Muscle of leg (tissue), 11 donors: ENCODE results near the gene DIP2C. TPM values are rescaled to one million over a fixed set of nuclear protein-coding genes. Genes with fewer than 3 reads are reported as not detected.

Experiments used
- DNase-seq: peaks from one replicate; pipeline ENCODE4 v3.0.0; 2013
- H3K27ac ChIP-seq: one replicate; pipeline ENCODE4 v1.5.1; 2013; ENCODE audit warnings: mild to moderate bottlenecking, low read length, control low read depth
- H3K27me3 ChIP-seq: one replicate; pipeline ENCODE4 v1.6.1; 2013; ENCODE audit warnings: low read length; ENCODE audit not compliant: control insufficient read depth, insufficient read depth
- H3K36me3 ChIP-seq: one replicate; pipeline ENCODE4 v1.6.1; 2013; ENCODE audit warnings: low read length; ENCODE audit not compliant: control insufficient read depth, insufficient read depth
- H3K4me1 ChIP-seq: one replicate; pipeline ENCODE4 v1.6.1; 2013; ENCODE audit warnings: low read length; ENCODE audit not compliant: control insufficient read depth, insufficient read depth
- H3K4me3 ChIP-seq: one replicate; pipeline ENCODE4 v1.5.1; 2013; ENCODE audit warnings: low read length, control low read depth
- H3K9me3 ChIP-seq: replicated peaks from 2 replicates; pipeline ENCODE4 v1.6.1; 2013; ENCODE audit warnings: low read depth, low read length; ENCODE audit not compliant: control insufficient read depth
- WGBS: methylation state at CpG from one replicate; pipeline ENCODE4 v1.1.5; 2013; ENCODE audit warnings: missing lambda C conversion rate; ENCODE audit not compliant: insufficient coverage; 5-methylcytosine and 5-hydroxymethylcytosine counted together
- polyA plus RNA-seq, 8 donors: library from polyadenylated mRNA; unstranded; fragments of 120-200 nt; gene quantifications; one replicate each; pipeline versions ENCODE4 v1.2.1 to v1.2.3, GENCODE V29; 2013; ENCODE audit warnings: inconsistent platforms in 1 of 8, low replicate concordance in 1 of 8; ENCODE audit not compliant: insufficient read length in 8 of 8, insufficient read depth in 1 of 8
- total RNA-seq: library from RNA; stranded (reverse); fragments of 120-200 nt; gene quantifications from one replicate; pipeline ENCODE4 v1.2.4, GENCODE V29; 2013

The DIP2C gene
- total and polyA plus RNA-seq, 9 donors: 15.1 to 30.8 (median 24.8) TPM

DNA sequence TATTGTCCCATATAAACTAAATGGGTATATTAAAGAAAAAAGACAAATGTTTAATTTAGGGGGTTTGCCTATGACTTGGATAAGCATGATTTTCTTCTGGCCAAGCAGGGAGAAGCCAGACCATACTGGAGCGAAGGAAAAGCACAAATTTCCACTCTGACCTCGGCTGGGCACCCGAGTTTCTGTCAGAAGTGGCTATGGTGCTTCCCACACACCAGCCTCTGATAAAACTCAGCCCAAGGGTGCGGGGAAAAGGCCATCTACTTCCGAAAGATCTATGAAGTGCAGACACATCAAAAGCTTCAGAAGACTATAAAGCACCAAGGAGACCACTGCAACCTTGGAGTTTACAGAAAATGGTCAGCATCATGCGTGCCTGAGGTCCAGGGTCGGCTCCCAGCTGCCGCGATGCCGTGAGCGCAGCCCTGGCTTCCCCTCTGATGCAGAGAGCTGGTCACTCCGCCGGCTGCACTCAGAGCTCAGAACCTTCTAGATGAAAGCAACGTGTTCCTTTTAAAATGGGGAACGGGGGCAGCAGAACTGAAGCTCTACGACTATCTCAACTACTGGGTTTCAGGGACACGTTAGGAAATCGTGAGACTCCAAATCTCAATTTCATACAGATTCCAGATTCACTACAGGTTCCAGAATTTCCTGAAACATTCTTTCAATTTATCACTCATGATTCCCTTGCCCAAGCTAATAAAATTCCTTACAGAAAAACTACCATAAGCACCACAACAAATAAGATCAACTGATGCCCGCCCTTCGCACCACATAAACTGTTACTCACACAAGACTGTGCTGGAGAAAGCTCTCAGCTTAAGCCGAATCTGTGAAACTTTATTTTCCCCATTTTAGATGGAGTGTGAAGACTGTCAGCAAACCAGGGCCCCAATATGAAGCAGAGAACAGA is 84.5 kb downstream of the DIP2C start:
- WGBS: 54% methylated on average over 15 of the region's 21 CpGs
- peaks cover 33% of the 10 kb centered on the region for H3K4me1 ChIP-seq
- no peaks in the 10 kb centered on the region for H3K36me3 ChIP-seq
- H3K27ac ChIP-seq: no peak overlapping the region
- no peaks in the 10 kb centered on the region for H3K27me3 ChIP-seq
- H3K4me3 ChIP-seq: no peak overlapping the region
- DNase-seq: no peak
- no peaks in the 10 kb centered on the region for H3K9me3 ChIP-seq

DNA sequence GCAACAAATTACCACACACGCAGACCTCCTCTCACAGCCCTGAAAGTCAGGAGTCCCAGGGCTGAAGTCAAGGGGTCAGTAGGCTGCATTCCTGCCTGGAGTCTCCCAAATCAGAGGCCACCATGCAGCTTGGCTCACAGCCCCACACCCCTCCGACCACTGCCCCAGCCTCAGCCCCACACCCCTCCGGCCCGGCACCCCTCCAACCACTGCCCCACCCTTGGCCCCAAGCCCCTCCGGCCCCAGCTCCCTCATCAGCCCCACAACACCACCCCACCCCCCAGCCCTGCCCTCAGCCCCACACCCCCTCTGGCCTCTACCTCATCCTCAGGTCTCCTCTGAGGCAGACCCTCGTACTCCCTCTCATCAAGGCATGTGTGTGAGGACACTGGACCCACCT is 85.7 kb downstream of the DIP2C start:
- Histone ChIP-seq H3K9me3 (no peaks in the 10 kb centered on the region), H3K36me3 (no peaks in the 10 kb centered on the region), H3K4me3 (no peak overlapping the region), H3K27ac (no peak overlapping the region), H3K27me3 (no peaks in the 10 kb centered on the region), H3K4me1 (peaks cover 39% of the 10 kb centered on the region)
- DNase-seq: no peak
- WGBS: 58% methylated on average over 4 of the region's 6 CpGs

DNA sequence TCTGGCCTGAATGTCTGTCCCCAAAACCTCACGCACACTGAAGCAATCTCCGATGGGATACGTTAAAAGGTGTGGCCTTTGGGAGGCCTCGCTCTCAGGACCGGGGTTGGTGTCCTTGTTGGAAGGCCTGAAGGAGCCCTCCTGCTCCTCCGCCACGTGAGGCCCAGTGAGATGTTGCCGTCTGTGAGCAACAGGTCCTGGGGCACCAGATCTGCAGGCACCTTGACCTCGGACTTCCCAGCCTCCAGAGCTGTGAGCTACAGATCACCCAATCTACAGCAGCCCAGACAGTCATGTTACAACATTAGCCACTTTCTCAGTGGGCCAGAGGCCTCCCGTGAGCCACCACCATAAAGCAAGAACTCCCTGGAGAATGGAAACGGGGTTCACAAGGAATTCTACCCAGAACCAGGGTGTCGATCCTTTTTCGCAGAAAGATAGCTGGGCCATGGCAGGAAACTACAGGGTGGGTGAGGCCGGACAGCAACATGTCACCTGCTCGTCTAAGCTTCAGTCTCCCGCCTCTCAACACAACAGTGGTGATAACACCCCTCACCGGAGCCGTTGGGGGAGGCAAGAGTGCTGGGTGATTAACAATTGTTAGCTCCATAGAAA is 87.0 kb downstream of the DIP2C start:
- Histone ChIP-seq H3K27me3 (no peaks in the 10 kb centered on the region), H3K4me3 (no peak overlapping the region), H3K36me3 (no peaks in the 10 kb centered on the region), H3K27ac (no peak overlapping the region), H3K4me1 (peaks cover 42% of the 10 kb centered on the region), H3K9me3 (no peaks in the 10 kb centered on the region)
- 88% methylated on average over 12 of the region's 18 CpGs for WGBS
- DNase-seq: no peak

DNA sequence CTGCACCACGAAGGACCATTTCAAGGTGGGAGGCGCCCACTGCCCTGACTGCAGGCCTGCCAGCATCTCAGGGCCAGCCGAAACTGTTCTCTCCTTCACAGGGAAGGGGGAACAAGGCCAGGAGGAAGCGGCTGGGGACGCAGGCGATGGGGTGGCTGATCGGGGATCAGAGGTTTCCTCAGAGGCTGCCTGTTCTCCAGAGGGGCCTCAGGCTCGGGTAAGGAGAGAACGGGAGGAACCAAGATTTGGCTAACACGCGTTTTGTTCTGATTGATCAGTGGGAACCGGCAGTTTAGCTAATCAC is 87.9 kb downstream of the DIP2C start:
- Histone ChIP-seq H3K4me1 (peaks cover 34% of the 10 kb centered on the region), H3K27me3 (no peaks in the 10 kb centered on the region), H3K4me3 (no peak overlapping the region), H3K27ac (no peak overlapping the region), H3K9me3 (no peaks in the 10 kb centered on the region), H3K36me3 (peaks cover 2% of the 10 kb centered on the region)
- 32% methylated on average over 9 of the region's 12 CpGs for WGBS
- no peak for DNase-seq

DNA sequence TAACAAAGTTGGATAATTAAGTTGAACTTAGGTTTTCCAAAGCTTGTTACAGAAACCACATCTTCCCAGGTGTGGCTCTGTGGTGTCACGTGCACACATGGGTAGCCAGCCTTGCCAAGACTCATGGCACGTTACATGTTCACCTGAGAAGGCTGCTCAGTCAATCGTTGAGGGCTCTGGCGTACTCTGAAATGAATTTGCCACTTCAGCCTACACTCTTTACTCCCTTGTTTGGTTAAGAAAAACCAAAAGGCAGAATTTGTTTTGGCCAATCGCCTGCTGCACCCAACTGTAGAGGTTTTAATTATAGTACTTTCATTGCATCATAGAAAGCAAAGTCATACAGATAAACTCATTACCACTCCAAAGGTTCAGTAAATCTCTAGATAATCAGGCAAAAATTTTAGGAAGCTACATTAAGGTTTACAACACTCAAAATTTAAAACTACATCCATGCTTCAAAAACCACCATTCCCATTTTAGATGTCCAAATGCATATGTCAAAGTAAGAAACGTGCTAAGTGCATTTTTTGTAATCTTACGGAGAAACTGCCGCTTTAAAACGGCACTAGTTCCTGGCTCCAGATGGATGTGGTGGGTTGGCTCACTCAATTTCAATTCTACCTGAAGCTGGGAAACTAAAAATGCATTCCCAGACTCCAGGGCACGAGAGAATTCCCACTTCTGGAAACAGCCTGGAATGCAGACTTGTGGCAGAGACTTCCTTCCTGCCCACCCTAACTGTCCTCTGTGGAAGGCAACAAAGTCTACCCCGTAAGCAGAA is 88.4 kb downstream of the DIP2C start:
- no peak for DNase-seq
- Histone ChIP-seq H3K9me3 (no peaks in the 10 kb centered on the region), H3K4me3 (no peak overlapping the region), H3K36me3 (peaks cover 2% of the 10 kb centered on the region), H3K27ac (no peak overlapping the region), H3K4me1 (peaks cover 32% of the 10 kb centered on the region), H3K27me3 (no peaks in the 10 kb centered on the region)
- 58% methylated on average over 7 of the region's 11 CpGs for WGBS

DNA sequence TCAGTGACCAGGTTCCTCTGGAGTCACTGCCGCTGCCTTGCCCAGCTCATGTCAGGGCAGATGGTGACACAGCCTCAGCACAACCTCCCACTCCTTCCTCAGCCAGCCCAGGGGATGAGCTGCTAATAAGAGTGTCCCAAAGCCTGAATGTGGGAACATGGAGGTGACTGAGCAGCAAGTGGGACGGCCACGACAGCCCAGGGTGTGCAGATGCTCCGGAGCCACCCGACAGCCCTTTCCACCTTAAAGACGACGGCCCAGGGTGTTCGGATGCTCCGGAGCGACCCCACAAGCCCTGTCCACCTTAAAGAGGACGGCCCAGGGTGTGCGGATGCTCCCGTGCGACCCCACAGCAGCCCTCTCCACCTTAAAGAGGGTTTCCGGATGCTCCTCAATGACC is 89.2 kb downstream of the DIP2C start:
- H3K9me3 ChIP-seq: no peaks in the 10 kb centered on the region
- WGBS: 96% methylated on average over 9 of the region's 15 CpGs
- no peak overlapping the region for H3K4me3 ChIP-seq
- H3K4me1 ChIP-seq: peaks cover 24% of the 10 kb centered on the region
- H3K27me3 ChIP-seq: no peaks in the 10 kb centered on the region
- no peak overlapping the region for H3K27ac ChIP-seq
- H3K36me3 ChIP-seq: peaks cover 2% of the 10 kb centered on the region
- DNase-seq: no peak

DNA sequence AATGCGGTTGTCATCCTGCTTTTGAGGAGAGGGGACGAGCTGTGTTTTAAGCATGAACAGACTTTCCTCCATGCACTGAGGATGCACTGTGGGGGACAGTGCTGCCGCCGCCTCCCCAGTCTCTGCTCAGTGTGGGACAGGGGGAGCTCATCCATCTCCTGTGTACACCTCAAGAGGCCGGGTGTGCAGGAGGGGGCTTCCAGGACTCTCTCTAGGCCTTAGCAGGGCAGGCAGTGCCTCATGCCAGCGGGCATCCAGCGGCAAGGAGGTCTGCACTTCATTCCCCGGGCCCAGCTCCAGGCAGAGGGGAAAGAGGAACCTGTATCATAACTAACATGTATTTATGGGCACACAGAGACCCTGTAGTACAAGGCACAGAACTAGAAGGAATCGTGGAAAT is 89.7 kb downstream of the DIP2C start:
- Histone ChIP-seq H3K27ac (no peak overlapping the region), H3K4me1 (peaks cover 24% of the 10 kb centered on the region), H3K36me3 (peaks cover 2% of the 10 kb centered on the region), H3K9me3 (no peaks in the 10 kb centered on the region), H3K27me3 (no peaks in the 10 kb centered on the region), H3K4me3 (no peak overlapping the region)
- WGBS: 96% methylated on average over 4 of the region's 9 CpGs
- DNase-seq: no peak

DNA sequence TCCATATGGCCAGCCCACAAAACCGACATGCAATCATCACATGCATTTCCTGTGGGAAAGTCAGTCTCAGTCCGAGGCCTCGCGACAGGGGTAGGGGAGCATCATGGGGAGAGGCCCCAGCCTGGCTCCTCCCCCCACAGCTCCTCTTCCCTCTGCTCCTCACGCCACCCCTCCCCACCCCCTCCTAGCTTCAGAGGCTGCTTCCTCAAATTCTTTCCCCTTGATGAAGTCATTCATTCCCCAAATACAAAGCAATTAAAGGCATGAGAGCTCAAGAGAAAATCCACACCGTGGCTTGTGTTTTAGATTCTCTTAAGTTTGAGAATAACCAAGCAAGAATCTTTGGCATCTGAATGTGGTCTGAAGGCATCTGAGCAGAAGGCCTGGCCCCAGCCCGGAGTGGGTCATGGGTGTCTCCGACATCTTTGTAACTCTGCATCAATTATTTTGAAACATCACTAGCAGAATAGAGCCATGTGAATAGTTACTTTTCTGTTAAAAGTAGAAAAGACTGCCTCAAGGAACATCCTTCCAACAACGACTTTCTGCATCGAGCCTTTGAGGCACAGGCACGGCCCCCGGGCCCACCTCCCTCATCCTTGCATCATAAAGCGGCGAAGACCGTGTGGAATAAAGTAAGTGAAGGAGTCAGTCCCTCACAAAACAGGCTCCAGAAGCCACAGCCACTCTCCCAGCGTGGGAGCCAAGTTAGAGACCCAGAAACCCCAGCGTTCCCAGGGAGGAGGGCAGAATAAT is 90.9 kb downstream of the DIP2C start:
- Histone ChIP-seq H3K27me3 (no peaks in the 10 kb centered on the region), H3K9me3 (no peaks in the 10 kb centered on the region), H3K36me3 (peaks cover 2% of the 10 kb centered on the region), H3K4me1 (peaks cover 24% of the 10 kb centered on the region), H3K4me3 (no peak overlapping the region), H3K27ac (peak overlapping the region; percentile 24)
- DNase-seq: no peak
- WGBS: 17% methylated on average over 5 of the region's 17 CpGs

DNA sequence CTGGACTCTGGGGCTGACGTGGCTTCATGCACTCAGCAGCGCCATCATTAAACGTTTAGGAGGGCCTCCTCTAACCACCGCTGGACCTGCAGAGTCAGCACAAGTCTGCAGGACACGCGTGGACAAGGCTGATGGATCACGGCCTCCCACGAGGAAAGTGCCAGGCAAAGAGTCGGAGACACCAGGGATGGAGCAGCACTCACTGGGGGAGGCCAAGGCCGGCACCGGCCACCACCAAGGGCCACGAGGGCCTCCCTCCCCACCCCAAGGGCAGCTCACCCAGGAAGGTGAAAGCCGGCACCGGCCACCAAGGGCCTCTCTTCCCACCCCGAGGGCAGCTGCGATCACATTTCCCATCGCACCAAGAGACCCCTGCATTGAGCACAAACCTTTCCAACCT is 91.5 kb downstream of the DIP2C start:
- H3K4me3 ChIP-seq: no peak overlapping the region
- no peak for DNase-seq
- peaks cover 2% of the 10 kb centered on the region for H3K36me3 ChIP-seq
- peaks cover 24% of the 10 kb centered on the region for H3K4me1 ChIP-seq
- H3K27me3 ChIP-seq: no peaks in the 10 kb centered on the region
- WGBS: 94% methylated on average over 14 of the region's 17 CpGs
- H3K9me3 ChIP-seq: no peaks in the 10 kb centered on the region
- H3K27ac ChIP-seq: no peak overlapping the region
